Karpas-422 (cell line): Measurements from ENCODE around the gene PCDHGB5. TPM values are rescaled to one million over a fixed set of nuclear protein-coding genes. Genes with fewer than 3 reads are reported as not detected.
"Not testable (repeated sequence)": the region's sequence is repeated elsewhere in the genome, so short reads cannot be mapped to it uniquely, and the experiment has no call there.

ENCODE experiments used
- DNase-seq: peaks from one replicate; pipeline ENCODE4 v3.0.0-alpha.2; 2015
- H2AFZ ChIP-seq: fragments of 200-600 bp; sonication (generic); 2 replicates; pipeline ENCODE4 v1.6.1; 2014; ENCODE audit warnings: antibody characterized with exemption, low read length, mixed read lengths
- H3K27ac ChIP-seq: fragments of 200-600 bp; sonication (generic); 2 replicates; pipeline ENCODE4 v1.5.1; 2014; ENCODE audit warnings: mild to moderate bottlenecking, low read length, moderate library complexity
- H3K27me3 ChIP-seq: fragments of 200-600 bp; sonication (generic); 2 replicates; pipeline ENCODE4 v1.6.1; 2014; ENCODE audit warnings: low read length, mixed read lengths
- H3K36me3 ChIP-seq: fragments of 200-600 bp; sonication (generic); 2 replicates; pipeline ENCODE4 v1.6.1; 2014; ENCODE audit warnings: low read length, mixed read lengths; ENCODE audit not compliant: insufficient read depth
- H3K4me1 ChIP-seq: fragments of 200-600 bp; sonication (generic); 2 replicates; pipeline ENCODE4 v1.6.1; 2014; ENCODE audit warnings: mild to moderate bottlenecking, low read length, mixed read lengths
- H3K4me2 ChIP-seq: fragments of 200-600 bp; sonication (generic); 2 replicates; pipeline ENCODE4 v1.6.1; 2014; ENCODE audit warnings: low read length, low read depth, mild to moderate bottlenecking; ENCODE audit not compliant: poor library complexity, severe bottlenecking
- H3K4me3 ChIP-seq: fragments of 200-600 bp; sonication (generic); 2 replicates; pipeline ENCODE4 v1.5.1; 2014; ENCODE audit warnings: mild to moderate bottlenecking, antibody characterized with exemption, low read length, mixed read lengths
- H3K79me2 ChIP-seq: fragments of 200-600 bp; sonication (generic); 2 replicates; pipeline ENCODE4 v1.6.1; 2014; ENCODE audit warnings: mild to moderate bottlenecking, low read length, mixed read lengths
- H3K9ac ChIP-seq: fragments of 200-600 bp; sonication (generic); 2 replicates; pipeline ENCODE4 v1.6.0; 2014; ENCODE audit warnings: low read length
- H3K9me2 ChIP-seq: fragments of 200-600 bp; sonication (generic), shearing (Covaris generic); replicated peaks from 2 replicates; pipeline ENCODE4 v1.6.0; 2014; ENCODE audit warnings: mild to moderate bottlenecking, low read length, moderate library complexity; ENCODE audit not compliant: insufficient read depth
- H3K9me3 ChIP-seq: fragments of 300-700, 200-600 bp; sonication (generic); 2 replicates; pipeline ENCODE4 v1.6.1; 2014; ENCODE audit warnings: low read length, mixed read lengths
- H4K20me1 ChIP-seq: fragments of 200-600 bp; sonication (generic); 2 replicates; pipeline ENCODE4 v1.6.1; 2014; ENCODE audit warnings: mild to moderate bottlenecking, antibody characterized with exemption, low read length, low read depth; ENCODE audit not compliant: insufficient read depth
- total RNA-seq: library from RNA; depleted of rRNA; stranded (reverse); fragments of >200 nt; shearing (Covaris generic); gene quantifications from 2 replicates; pipeline ENCODE4 v1.2.3, GENCODE V29; 2014; ENCODE audit warnings: low replicate concordance

Gene PCDHGB5
- total RNA-seq, 1 experiment from 2014 or later: 17.0 TPM

DNA sequence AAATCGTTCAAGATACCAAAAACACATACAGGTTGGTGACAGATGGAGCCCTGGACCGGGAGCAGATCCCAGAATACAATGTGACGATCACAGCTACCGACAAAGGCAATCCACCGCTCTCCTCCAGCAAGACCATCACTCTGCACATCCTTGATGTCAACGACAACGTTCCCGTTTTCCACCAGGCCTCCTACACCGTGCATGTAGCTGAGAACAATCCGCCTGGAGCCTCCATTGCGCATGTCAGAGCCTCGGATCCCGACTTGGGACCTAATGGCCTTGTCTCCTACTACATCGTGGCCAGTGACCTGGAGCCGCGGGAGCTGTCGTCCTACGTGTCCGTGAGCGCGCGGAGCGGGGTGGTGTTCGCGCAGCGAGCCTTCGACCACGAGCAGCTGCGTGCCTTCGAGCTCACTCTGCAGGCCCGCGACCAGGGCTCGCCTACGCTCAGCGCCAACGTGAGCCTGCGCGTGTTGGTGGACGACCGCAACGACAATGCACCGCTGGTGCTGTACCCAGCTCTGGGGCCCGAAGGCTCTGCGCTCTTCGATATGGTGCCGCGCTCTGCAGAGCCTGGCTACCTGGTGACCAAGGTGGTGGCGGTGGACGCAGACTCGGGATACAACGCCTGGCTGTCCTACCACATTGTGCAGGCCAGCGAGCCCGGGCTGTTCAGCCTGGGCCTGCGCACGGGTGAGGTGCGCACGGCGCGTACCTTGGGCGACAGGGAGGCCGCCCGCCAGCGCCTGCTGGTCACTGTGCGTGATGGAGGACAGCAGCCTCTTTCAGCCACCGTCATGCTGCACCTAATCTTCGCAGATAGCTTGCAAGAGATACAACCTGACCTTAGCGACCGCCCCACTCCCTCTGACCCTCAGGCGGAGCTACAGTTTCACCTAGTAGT lies 25.9 kb upstream of the PCDHGB5 start:
- DNase-seq: no peak
- no peak overlapping the region for H2AFZ ChIP-seq
- H3K79me2 ChIP-seq: peaks cover 54% of the 10 kb centered on the region
- H3K4me3 ChIP-seq: peak overlapping the region; percentile 17; the same call in 1 of the 2 replicates
- H3K27me3 ChIP-seq: no peaks in the 10 kb centered on the region
- H3K9me3 ChIP-seq: peaks cover 50% of the 10 kb centered on the region
- no peaks in the 10 kb centered on the region for H3K9me2 ChIP-seq
- peaks cover 26% of the 10 kb centered on the region for H3K4me1 ChIP-seq
- H3K4me2 ChIP-seq: no peak overlapping the region
- H3K27ac ChIP-seq: no peak overlapping the region
- H4K20me1 ChIP-seq: no peaks in the 10 kb centered on the region
- H3K9ac ChIP-seq: no peak overlapping the region
- peaks cover 47% of the 10 kb centered on the region for H3K36me3 ChIP-seq

DNA sequence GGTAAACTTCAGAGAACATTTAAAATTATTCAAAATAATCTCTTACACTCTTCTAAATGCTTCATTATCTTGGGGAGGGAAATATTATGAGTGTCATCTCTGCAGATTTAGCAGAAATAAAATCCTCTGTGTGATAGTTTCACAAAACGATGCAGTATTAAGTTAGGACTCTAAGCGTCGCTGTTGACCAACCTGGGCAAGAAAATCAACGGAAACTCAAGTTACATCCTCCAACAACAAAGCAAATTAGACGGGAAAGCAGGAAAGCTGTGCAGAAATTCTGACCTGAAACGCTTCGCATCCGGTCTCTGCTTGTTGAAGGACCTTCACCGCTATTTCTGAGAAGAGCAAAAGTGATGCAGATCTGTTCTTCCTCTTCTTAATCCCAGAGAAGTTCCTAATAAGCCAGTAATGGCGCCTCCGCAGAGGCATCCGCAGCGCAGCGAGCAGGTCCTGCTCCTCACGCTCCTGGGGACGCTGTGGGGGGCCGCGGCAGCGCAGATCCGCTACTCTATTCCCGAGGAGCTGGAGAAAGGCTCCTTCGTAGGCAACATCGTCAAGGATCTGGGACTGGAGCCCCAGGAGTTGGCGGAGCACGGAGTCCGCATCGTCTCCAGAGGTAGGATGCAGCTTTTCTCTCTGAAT lies 24.0 kb upstream of the PCDHGB5 start, which contains the start of gene PCDHGA6:
Gene PCDHGA6 (plus strand): TSS at position 219 of the 645 bp plus-strand sequence. CDS start 193 bp downstream, at position 412.
- Histone ChIP-seq H4K20me1 (no peaks in the 10 kb centered on the region), H3K27me3 (no peaks in the 10 kb centered on the region), H3K9me2 (no peaks in the 10 kb centered on the region), H3K79me2 (peaks cover 65% of the 10 kb centered on the region), H3K4me2 (no peak within 1 kb of the TSS), H3K36me3 (peaks cover 59% of the 10 kb centered on the region), H3K9ac (no peak within 1 kb of the TSS), H3K9me3 (peaks cover 59% of the 10 kb centered on the region), H3K4me3 (0 out of 2 replicates have a peak within 1 kb of the TSS, but pooled peaks have one; percentile 17), H3K4me1 (peaks cover 18% of the 10 kb centered on the region), H2AFZ (no peak within 1 kb of the TSS), H3K27ac (no peak within 1 kb of the TSS)
- DNase-seq: no peak

GRCh38 chr5:141374627-141375026 lies 23.1 kb upstream of the PCDHGB5 start:
- Histone ChIP-seq H3K4me1 (peaks cover 10% of the 10 kb centered on the region), H3K9me2 (no peaks in the 10 kb centered on the region), H3K4me2 (no peak overlapping the region), H3K9me3 (peaks cover 61% of the 10 kb centered on the region), H3K79me2 (peaks cover 72% of the 10 kb centered on the region), H3K4me3 (no peak overlapping the region), H3K27ac (no peak overlapping the region), H2AFZ (no peak overlapping the region), H4K20me1 (no peaks in the 10 kb centered on the region), H3K9ac (no peak overlapping the region), H3K27me3 (no peaks in the 10 kb centered on the region), H3K36me3 (peaks cover 67% of the 10 kb centered on the region)
- no peak for DNase-seq

GRCh38 chr5:141375444-141376155 lies 22.1 kb upstream of the PCDHGB5 start:
- Histone ChIP-seq H3K9me3 (peaks cover 68% of the 10 kb centered on the region), H3K36me3 (peaks cover 71% of the 10 kb centered on the region), H3K79me2 (peaks cover 71% of the 10 kb centered on the region)
- not testable (repeated sequence) for H3K4me2 ChIP-seq, H3K4me3 ChIP-seq, H4K20me1 ChIP-seq, H3K4me1 ChIP-seq, H3K27me3 ChIP-seq, H3K27ac ChIP-seq, H3K9me2 ChIP-seq, H2AFZ ChIP-seq, H3K9ac ChIP-seq, DNase-seq

GRCh38 chr5:141382469-141383294 lies 15.1 kb upstream of the PCDHGB5 start, which contains the start of gene PCDHGA7:
TSS of gene PCDHGA7 (plus strand) at chr5:141382742. CDS start at chr5:141382900, 158 bp downstream.
- no peaks in the 10 kb centered on the region for H3K9me2 ChIP-seq
- no peaks in the 10 kb centered on the region for H3K4me1 ChIP-seq
- H3K4me3 ChIP-seq: peak within 1 kb of the TSS; percentile 18; the same call in 1 of the 2 replicates
- no peak within 1 kb of the TSS for H2AFZ ChIP-seq
- no peak for DNase-seq
- peaks cover 63% of the 10 kb centered on the region for H3K36me3 ChIP-seq
- peaks cover 39% of the 10 kb centered on the region for H3K9me3 ChIP-seq
- H3K9ac ChIP-seq: no peak within 1 kb of the TSS
- H3K79me2 ChIP-seq: peaks cover 37% of the 10 kb centered on the region
- no peak within 1 kb of the TSS for H3K4me2 ChIP-seq
- H3K27me3 ChIP-seq: no peaks in the 10 kb centered on the region
- no peak within 1 kb of the TSS for H3K27ac ChIP-seq
- H4K20me1 ChIP-seq: no peaks in the 10 kb centered on the region

- Histone ChIP-seq H3K4me3 (peak overlapping the region; percentile 18; the same call in 1 of the 2 replicates), H3K9me2 (no peaks in the 10 kb centered on the region), H3K79me2 (peaks cover 33% of the 10 kb centered on the region), H3K9me3 (peaks cover 40% of the 10 kb centered on the region), H2AFZ (no peak overlapping the region), H3K4me1 (no peaks in the 10 kb centered on the region), H3K27me3 (no peaks in the 10 kb centered on the region), H4K20me1 (no peaks in the 10 kb centered on the region), H3K9ac (no peak overlapping the region), H3K27ac (no peak overlapping the region), H3K36me3 (peaks cover 62% of the 10 kb centered on the region), H3K4me2 (no peak overlapping the region)
- DNase-seq: no peak
Observed at GRCh38 chr5:141383345-141383744, 14.4 kb upstream of the PCDHGB5 start.

DNA sequence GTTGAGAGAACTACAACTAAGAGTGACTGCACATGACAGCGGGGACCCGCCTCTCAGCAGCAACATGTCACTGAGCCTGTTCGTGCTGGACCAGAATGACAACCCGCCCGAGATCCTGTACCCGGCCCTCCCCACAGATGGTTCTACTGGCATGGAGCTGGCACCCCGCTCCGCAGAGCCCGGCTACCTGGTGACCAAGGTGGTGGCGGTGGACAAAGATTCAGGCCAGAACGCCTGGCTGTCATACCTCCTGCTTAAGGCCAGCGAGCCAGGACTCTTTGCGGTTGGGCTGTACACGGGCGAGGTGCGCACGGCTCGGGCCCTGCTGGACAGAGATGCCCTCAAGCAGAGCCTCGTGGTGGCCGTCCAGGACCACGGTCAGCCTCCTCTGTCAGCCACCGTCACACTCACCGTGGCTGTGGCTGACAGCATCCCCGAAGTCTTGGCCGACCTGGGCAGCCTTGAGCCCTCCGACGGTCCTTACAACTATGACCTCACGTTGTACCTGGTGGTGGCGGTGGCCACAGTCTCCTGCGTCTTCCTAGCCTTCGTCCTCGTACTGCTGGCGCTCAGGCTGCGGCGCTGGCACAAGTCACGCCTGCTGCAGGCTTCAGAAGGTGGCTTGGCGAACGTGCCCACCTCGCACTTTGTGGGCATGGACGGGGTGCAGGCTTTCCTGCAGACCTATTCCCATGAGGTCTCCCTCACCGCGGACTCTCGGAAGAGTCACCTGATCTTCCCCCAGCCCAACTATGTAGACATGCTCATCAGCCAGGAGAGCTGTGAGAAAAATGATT lies 13.1 kb upstream of the PCDHGB5 start:
- no peak for DNase-seq
- Histone ChIP-seq H2AFZ (no peak overlapping the region), H3K79me2 (peaks cover 21% of the 10 kb centered on the region; the same call in 1 of the 2 replicates), H3K27me3 (no peaks in the 10 kb centered on the region), H3K4me3 (no peak overlapping the region), H3K4me1 (no peaks in the 10 kb centered on the region), H4K20me1 (no peaks in the 10 kb centered on the region), H3K4me2 (no peak overlapping the region), H3K36me3 (peaks cover 50% of the 10 kb centered on the region), H3K9me2 (no peaks in the 10 kb centered on the region), H3K9ac (no peak overlapping the region), H3K9me3 (peaks cover 38% of the 10 kb centered on the region), H3K27ac (no peak overlapping the region)
